HG02943 (cell line): ENCODE data around the gene GNA14.
"Not testable (repeated sequence)": the region's sequence is repeated elsewhere in the genome, so short reads cannot be mapped to it uniquely, and the experiment has no call there.

Source experiments
- ATAC-seq: cut with Tn5 transposase; IDR thresholded peaks from one replicate; pipeline ENCODE4 v1.9.1; 2021; ENCODE audit warnings: mild to moderate bottlenecking, low read depth, moderate library complexity; ENCODE audit not compliant: unreplicated experiment

The GNA14 gene

GRCh38 chr9:77424993-77425392 lies 223.1 kb downstream of the GNA14 start:
- ATAC-seq: no peak

- no peak for ATAC-seq
Measured at GRCh38 chr9:77423841-77424240, 224.3 kb downstream of the GNA14 start.

GRCh38 chr9:77422969-77423368 lies 225.2 kb downstream of the GNA14 start:
- no peak for ATAC-seq

DNA sequence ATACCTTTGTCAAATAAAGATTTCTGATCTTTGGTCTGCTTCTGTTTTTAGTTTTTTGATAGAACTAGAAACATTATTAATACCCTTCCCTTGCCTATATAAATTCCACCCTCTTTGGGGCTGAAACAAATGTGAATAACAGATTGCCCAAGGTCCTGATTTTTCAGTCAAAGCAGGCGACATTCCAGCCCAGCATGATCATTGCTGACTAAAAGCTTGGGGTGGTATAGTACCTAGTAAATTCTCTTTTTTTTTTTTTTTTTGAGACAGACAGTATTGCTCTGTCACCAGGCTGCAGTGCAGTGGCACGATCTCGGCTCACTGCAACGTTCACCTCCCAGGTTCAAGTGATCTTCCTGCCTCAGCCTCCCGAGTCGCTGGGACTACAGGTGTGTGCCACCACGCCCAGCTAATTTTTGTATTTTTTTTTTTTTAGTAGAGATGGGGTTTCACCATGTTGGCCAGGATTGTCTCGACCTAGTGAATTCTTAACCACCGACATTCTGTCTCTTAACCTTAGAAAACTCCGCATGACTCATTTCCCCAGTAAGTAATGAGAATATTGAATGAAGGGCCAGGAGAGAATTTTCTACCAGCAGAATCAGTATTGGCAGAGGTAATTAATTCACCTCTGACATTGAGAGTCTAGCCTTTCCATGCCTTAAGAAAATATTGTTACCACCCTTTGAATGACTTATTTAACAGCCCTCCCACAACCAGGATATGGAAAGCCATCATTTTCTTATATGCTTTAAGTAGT lies 226.4 kb downstream of the GNA14 start:
- ATAC-seq: no peak

- no peak for ATAC-seq
Measured at GRCh38 chr9:77420641-77421040, 227.5 kb downstream of the GNA14 start.

DNA sequence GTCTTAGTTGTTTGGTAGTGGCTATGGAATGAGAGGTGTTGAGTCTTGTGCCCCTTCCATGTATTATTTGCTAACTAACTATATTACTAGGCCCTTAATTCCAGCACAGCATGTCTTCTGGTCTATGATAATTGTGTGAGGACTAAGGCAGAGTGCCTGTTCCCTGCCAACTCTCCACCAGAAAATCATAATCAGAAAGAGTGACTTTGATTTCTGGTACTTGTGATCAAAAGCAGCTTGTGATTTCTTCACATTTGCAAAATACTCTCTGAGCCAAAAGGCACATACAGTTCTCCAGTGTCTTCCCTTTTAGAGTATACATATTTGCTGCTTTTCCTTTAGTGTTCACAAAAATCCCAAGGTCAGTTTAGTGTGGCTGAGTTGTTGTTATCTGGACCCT lies 229.9 kb downstream of the GNA14 start:
- no peak for ATAC-seq

DNA sequence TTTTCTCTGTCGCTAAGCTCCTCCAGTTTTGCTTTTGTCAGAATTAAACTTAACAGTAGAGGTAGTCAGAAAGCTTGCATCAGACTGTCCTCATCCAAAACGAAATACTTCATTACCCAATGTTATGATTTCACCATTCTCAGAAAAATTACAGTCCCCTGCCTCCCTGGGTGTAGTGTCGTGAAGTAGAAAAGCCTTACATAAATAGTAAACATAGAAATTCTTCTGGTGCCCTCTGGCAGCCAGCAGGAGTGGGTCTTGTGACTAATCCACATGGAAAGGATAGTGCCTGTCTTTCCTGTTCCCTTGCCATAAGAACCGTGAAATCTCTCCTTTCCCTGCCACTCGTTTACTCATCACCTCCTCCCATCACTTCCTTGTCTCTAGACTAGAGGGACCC lies 230.6 kb downstream of the GNA14 start:
- no peak for ATAC-seq

- not testable (repeated sequence) for ATAC-seq
Measured at GRCh38 chr9:77408521-77408920, 239.6 kb downstream of the GNA14 start.

DNA sequence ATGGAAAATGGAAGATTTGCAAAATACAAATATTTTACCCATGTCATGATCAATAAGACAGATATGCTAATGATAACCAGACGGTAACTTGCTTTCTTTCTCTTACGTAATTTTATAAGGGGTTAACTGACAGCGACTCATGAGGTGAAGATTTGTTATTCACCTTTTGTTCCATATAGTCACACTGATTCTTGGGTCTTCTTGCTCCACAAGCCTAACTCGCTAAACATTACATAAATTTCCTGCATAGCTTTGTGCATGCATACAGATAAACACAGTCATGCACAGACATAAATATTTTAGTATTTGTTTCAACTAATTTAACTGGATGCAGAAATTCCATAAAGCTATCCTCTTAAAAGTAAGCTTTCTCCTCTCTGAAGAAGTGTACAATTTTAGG lies 244.9 kb downstream of the GNA14 start:
- no peak for ATAC-seq

DNA sequence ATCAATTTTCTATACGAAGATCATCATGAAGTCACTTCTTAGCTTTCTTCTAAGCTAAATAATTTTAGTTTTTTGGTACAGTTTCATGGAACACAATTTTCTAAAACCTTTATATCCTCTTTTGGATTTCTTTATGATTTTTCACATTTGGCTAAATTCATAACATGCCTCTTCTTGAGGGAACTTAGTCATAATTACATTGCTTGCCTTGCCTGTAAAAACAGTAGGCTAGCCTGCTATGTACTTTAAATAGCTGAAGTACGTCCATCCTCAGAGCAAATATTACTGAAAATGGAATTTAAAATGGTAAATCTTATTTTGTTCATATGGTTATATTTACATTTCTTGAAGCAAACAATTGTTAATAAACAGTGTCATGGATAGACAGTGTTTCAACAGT lies 245.8 kb downstream of the GNA14 start:
- no peak for ATAC-seq

DNA sequence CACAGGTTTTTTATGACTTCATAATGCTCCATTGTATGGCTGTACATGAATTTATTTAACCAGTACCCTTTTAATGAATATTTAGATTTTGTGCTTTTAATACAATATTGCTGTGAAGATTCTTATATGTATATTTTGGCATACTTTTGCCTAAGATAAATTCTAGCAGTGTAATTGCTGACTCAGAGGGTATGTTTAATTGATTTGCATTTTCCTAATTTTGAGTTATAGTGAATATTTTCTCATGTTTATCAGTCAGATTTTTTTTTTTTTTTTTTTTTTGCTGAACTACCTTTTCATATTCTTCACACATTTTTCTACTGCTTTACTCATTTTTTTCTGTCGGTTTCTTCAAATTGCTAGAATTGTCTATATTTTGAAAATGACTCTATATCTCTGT lies 248.2 kb downstream of the GNA14 start:
- ATAC-seq: no peak

DNA sequence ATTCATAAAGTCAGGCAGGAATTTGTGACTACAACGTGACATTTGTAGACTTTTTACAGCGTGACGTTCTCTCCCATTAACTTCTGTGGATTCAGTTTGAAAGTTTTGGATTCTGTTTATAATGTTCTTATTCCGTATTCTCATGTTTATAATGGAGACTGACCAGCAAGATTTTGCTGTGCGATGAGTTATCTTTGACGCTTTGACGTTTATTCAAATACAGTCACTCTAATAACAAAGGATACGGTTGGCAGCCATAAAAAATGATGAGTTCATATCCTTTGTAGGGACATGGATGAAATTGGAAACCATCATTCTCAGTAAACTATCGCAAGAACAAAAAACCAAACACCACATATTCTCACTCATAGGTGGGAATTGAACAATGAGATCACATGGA lies 249.5 kb downstream of the GNA14 start:
- not testable (repeated sequence) for ATAC-seq

GRCh38 chr9:77392328-77392727 lies 255.8 kb downstream of the GNA14 start:
- no peak for ATAC-seq

DNA sequence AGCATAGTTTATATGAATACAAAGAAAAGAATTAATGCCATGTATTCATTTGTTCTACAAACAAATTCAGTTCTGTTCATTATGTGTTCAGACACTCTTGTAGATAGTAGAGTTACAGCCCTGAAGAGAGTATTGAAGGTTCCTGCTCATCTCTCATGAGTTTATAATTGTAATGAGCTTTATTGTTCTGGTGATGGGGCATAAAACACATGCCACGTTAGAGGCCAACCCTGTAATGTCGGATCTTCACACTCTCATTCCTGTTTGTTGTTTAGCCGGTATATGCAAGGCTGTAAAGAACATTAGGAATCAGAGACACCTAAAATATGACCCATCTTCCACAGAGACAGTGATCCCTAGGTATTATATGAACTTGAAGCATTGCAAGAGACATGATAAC lies 256.3 kb downstream of the GNA14 start:
- no peak for ATAC-seq

- no peak for ATAC-seq
Measured at GRCh38 chr9:77386187-77386586, 261.9 kb downstream of the GNA14 start.

GRCh38 chr9:77384406-77384805 lies 263.7 kb downstream of the GNA14 start:
- ATAC-seq: no peak

- no peak for ATAC-seq
Measured at GRCh38 chr9:77375956-77376532, 272.1 kb downstream of the GNA14 start.

DNA sequence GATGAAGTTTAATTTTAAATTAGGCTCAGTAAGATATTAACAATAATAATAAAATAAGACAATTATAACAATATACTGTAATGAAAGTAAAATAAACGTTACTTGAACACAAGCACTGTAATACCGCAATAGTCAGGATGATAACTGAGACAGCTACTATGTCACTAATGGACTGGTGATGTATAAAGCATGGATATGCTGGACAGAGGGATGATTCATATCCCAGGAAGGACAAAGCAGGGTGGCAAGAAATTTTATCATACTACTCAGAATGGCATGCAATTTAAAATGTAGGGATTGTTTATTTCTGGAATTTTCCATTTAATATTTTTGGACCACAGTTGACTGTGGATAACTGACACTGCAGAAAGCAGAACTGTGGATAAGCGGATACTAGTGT lies 273.9 kb downstream of the GNA14 start:
- ATAC-seq: no peak
